ENCODE results near the gene FAM163B. TPM values are rescaled to one million over a fixed set of nuclear protein-coding genes. Genes with fewer than 3 reads are reported as not detected.

FAM163B gene
- polyA plus RNA-seq, 1 donor (not counting 4 experiments of a cell fraction or from before 2014, with no cell fraction given) = not detected

DNA sequence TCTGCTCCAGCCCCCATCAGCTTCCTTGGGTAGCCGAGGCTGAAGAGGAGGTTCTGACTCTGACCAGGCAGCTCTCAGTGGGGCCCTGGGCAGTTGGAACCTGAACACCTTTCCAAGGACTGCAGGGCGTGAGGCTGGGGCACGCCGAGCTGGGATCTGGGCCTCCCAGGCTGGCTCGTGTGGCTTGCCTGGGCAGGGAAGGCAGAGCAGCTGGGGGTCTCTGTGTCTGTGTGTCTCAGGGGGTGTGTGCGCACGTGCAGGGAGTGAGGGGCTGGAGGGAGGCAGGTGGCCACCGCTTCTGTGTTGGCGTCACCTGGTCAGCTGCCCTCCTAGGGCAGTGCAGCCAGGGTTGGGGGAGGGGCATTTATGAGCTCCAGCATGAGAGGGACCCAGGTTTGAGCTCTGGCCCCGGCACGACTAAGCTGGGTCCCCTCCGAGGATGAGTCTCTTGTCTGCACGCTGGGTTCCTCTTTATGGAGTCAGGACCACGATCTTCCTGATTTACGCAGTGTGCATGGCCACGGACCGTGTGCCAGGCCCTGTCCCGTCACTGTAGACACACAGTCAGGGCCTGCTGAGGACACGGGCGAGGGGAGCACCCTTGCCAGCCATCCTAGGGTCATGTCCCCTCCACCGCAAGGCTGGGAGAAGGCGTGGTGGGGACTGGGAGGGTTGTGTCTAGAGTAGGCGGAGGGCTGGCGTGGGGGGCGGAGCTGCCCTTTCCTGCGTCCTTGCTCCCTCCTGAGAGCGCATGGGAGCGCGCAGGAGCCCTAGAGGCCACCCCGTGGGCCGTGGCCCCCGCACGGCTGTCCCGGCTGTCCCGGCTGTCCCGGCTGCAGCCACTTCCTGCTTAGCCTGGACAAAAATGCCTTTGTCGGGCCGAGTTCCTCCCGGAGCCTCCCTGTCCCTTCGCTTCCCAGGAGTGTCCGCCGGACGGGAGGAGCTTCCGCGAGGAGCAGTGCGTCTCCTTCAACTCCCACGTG lies 70.0 kb downstream of the FAM163B start:
- Histone ChIP-seq H3K9me1 (ENCODE audit: control insufficient read depth, extremely low read depth, insufficient read depth, low read length) (no peaks in the 10 kb centered on the region), H3K27me3 (ENCODE audit: control insufficient read depth, extremely low read depth, insufficient read depth, low read length) (peaks cover 43% of the 10 kb centered on the region), H3K4me1 (ENCODE audit: control insufficient read depth, extremely low read depth, insufficient read depth, low read length) (peaks cover 9% of the 10 kb centered on the region), H3K4me3 (ENCODE audit: control insufficient read depth in 2 of 3, extremely low read depth in 1 of 3, insufficient read depth in 2 of 3, low read depth in 1 of 3, low read length in 3 of 3) (no peak overlapping the region), H2AFZ (ENCODE audit: control insufficient read depth, low read length) (no peak overlapping the region), H3K36me3 (ENCODE audit: control insufficient read depth in 2 of 2, extremely low read depth in 1 of 2, insufficient read depth in 2 of 2, low read length in 2 of 2) (no peaks in the 10 kb centered on the region), H3K79me2 (ENCODE audit: control insufficient read depth, insufficient read depth, low read length) (no peaks in the 10 kb centered on the region), H3K9ac (ENCODE audit: control insufficient read depth, extremely low read depth, insufficient read depth, low read length) (no peak overlapping the region), H3K27ac (ENCODE audit: control insufficient read depth, insufficient read depth, low read length) (no peak overlapping the region), H3K4me2 (ENCODE audit: control insufficient read depth, extremely low read depth, insufficient read depth, low read depth, low read length) (no peak overlapping the region), H3K9me3 (ENCODE audit: control insufficient read depth, low read depth, low read length) (no peaks in the 10 kb centered on the region), H4K20me1 (ENCODE audit: control insufficient read depth, extremely low read depth, insufficient read depth, low read length) (no peaks in the 10 kb centered on the region)
- DNase-seq (ENCODE audit: low read depth, low spot score) (no peak), FAIRE-seq (no peak)
- TF ChIP-seq, protein P1, sequence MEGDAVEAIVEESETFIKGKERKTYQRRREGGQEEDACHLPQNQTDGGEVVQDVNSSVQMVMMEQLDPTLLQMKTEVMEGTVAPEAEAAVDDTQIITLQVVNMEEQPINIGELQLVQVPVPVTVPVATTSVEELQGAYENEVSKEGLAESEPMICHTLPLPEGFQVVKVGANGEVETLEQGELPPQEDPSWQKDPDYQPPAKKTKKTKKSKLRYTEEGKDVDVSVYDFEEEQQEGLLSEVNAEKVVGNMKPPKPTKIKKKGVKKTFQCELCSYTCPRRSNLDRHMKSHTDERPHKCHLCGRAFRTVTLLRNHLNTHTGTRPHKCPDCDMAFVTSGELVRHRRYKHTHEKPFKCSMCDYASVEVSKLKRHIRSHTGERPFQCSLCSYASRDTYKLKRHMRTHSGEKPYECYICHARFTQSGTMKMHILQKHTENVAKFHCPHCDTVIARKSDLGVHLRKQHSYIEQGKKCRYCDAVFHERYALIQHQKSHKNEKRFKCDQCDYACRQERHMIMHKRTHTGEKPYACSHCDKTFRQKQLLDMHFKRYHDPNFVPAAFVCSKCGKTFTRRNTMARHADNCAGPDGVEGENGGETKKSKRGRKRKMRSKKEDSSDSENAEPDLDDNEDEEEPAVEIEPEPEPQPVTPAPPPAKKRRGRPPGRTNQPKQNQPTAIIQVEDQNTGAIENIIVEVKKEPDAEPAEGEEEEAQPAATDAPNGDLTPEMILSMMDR (optimal IDR thresholded peaks at IDR 0.05 in 1 of 3, IDR thresholded peaks at IDR 0.05 in 1 of 3, conservative IDR thresholded peaks at IDR 0.05 in 1 of 3; ENCODE audit: extremely low read depth in 1 of 3, insufficient read depth in 2 of 3, low read length in 3 of 3) = no peak
- TF ChIP-seq EZH2 (IDR thresholded peaks at IDR 0.05; ENCODE audit: low read length) = no peak
- dilution Hi-C loops (cut with MboI; ENCODE audit: extremely low pct_ligation_motif_present, low sequenced_read_pairs) = no loop called here

DNA sequence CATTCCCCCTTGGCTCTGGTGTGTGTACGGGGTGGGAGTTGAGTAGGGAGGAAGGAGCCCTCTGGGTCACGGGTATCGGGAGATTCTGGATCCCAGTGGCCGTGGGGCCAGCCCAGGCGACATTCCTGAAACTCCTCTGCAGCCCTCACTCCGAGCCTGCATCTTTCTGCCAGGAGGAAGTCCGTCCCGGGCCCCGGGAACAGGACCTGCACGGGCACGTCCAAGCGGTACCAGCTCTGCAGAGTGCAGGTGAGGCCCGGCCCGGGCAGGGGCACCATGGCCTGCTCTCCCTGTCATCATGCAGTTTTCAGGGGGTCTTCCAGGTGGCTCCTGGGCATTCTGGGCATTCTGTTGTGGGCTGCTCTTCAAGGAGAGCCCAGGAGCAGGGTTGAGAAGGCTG lies 71.0 kb downstream of the FAM163B start:
- H3K27ac ChIP-seq (ENCODE audit: control insufficient read depth, insufficient read depth, low read length) = no peak overlapping the region
- H3K9me1 ChIP-seq (ENCODE audit: control insufficient read depth, extremely low read depth, insufficient read depth, low read length) = no peaks in the 10 kb centered on the region
- no peak overlapping the region for H3K4me3 ChIP-seq (ENCODE audit: control insufficient read depth in 2 of 3, extremely low read depth in 1 of 3, insufficient read depth in 2 of 3, low read depth in 1 of 3, low read length in 3 of 3)
- H3K9ac ChIP-seq (ENCODE audit: control insufficient read depth, extremely low read depth, insufficient read depth, low read length) = no peak overlapping the region
- H3K4me2 ChIP-seq (ENCODE audit: control insufficient read depth, extremely low read depth, insufficient read depth, low read depth, low read length) = peak overlapping the region; percentile 3
- DNase-seq (ENCODE audit: low read depth, low spot score) = no peak
- dilution Hi-C loops (cut with MboI; ENCODE audit: extremely low pct_ligation_motif_present, low sequenced_read_pairs) = no loop called here
- H3K79me2 ChIP-seq (ENCODE audit: control insufficient read depth, insufficient read depth, low read length) = no peaks in the 10 kb centered on the region
- H4K20me1 ChIP-seq (ENCODE audit: control insufficient read depth, extremely low read depth, insufficient read depth, low read length) = no peaks in the 10 kb centered on the region
- FAIRE-seq = no peak
- no peaks in the 10 kb centered on the region for H3K36me3 ChIP-seq (ENCODE audit: control insufficient read depth in 2 of 2, extremely low read depth in 1 of 2, insufficient read depth in 2 of 2, low read length in 2 of 2)
- TF ChIP-seq, protein P1 (optimal IDR thresholded peaks at IDR 0.05 in 1 of 3, IDR thresholded peaks at IDR 0.05 in 1 of 3, conservative IDR thresholded peaks at IDR 0.05 in 1 of 3; ENCODE audit: extremely low read depth in 1 of 3, insufficient read depth in 2 of 3, low read length in 3 of 3) = no peak
- TF ChIP-seq EZH2 (IDR thresholded peaks at IDR 0.05; ENCODE audit: low read length) = no peak
- peaks cover 9% of the 10 kb centered on the region for H3K4me1 ChIP-seq (ENCODE audit: control insufficient read depth, extremely low read depth, insufficient read depth, low read length)
- H3K9me3 ChIP-seq (ENCODE audit: control insufficient read depth, low read depth, low read length) = no peaks in the 10 kb centered on the region
- H3K27me3 ChIP-seq (ENCODE audit: control insufficient read depth, extremely low read depth, insufficient read depth, low read length) = peaks cover 53% of the 10 kb centered on the region
- H2AFZ ChIP-seq (ENCODE audit: control insufficient read depth, low read length) = peak overlapping the region; percentile 38

All from keratinocyte (primary cell).